Esophagus squamous epithelium (tissue), 4 donors: ENCODE results near the gene FNDC3B.

Experiments used
- POLR2A ChIP-seq, 4 donors: fragments of 450-650 bp; IDR thresholded peaks; one replicate each; pipeline ENCODE4 v1.6.1; 2017; ENCODE audit warnings: antibody characterized with exemption in 4 of 4, mild to moderate bottlenecking in 4 of 4, moderate library complexity in 3 of 4
- TF ChIP-seq, protein P1 (sequence below), 6 experiments: fragments of 450-650 bp in 4 of 6; fragments of 200-600 bp in 2 of 6; sonication (generic) in 2 of 6; IDR thresholded peaks; one replicate each; pipeline ENCODE4 v1.5.1; 2016 to 2019; ENCODE audit warnings: antibody characterized with exemption in 6 of 6, mild to moderate bottlenecking in 4 of 6, moderate library complexity in 4 of 6

DNA sequence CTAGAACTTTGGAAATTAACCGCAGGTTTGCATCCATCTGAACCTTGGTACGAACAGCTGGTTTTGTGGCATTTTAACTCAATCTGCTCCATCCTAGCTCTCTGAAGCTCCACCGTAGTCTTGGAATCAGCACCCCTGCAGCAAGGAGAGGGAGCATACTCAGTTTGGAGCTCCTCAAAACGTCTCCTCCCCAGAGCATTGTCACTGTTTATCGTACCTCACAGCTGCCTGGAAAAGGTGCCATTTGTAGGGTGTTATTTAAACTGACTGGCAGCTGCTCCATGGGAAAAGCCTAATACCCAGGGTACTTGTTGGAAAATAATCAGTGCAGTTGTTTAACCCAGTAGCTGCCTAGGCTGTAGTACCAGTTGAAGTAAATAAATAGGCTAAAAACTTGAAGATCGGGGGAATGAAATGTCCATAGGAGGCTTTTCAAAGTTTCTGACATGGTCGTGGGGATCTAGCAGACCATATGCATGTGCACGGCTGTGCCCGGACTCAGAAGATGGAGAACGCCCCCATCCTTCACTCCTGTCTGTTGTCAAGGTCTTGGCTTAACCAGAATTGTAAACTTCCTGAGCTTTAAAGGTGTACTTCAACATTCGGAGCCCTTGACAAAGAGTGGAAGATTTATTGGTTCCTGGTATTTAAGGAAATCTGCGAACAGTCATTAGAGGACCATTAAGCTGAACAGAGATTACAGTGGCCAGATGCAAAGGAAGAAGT, 365.0 kb downstream of the FNDC3B start:
- no peak for TF ChIP-seq POLR2A (IDR thresholded peaks at IDR 0.05)
- TF ChIP-seq, protein P1, sequence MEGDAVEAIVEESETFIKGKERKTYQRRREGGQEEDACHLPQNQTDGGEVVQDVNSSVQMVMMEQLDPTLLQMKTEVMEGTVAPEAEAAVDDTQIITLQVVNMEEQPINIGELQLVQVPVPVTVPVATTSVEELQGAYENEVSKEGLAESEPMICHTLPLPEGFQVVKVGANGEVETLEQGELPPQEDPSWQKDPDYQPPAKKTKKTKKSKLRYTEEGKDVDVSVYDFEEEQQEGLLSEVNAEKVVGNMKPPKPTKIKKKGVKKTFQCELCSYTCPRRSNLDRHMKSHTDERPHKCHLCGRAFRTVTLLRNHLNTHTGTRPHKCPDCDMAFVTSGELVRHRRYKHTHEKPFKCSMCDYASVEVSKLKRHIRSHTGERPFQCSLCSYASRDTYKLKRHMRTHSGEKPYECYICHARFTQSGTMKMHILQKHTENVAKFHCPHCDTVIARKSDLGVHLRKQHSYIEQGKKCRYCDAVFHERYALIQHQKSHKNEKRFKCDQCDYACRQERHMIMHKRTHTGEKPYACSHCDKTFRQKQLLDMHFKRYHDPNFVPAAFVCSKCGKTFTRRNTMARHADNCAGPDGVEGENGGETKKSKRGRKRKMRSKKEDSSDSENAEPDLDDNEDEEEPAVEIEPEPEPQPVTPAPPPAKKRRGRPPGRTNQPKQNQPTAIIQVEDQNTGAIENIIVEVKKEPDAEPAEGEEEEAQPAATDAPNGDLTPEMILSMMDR (IDR thresholded peaks at IDR 0.05), result no peak
